Activated CD8-positive, alpha-beta memory T cell treated with anti-CD3 and anti-CD28 coated beads for 36 hours (primary cell): Measurements from ENCODE around the gene PAPOLA. TPM values are rescaled to one million over a fixed set of nuclear protein-coding genes. Genes with fewer than 3 reads are reported as not detected.

Experiments
- CTCF ChIA-PET: fragments of 350-600 bp; sonication (Branson Sonifier 250); formaldehyde crosslinking; loops from one replicate; lab custom pipeline; 2021; ENCODE audit warnings: antibody characterized with exemption; lab: Charles Lee
- POLR2A ChIA-PET: fragments of 350-600 bp; sonication (Branson Sonifier 250); formaldehyde crosslinking; loops from one replicate; lab custom pipeline; 2021; ENCODE audit warnings: antibody characterized with exemption; lab: Charles Lee
- total RNA-seq, 2 experiments: library from RNA; stranded (reverse); gene quantifications; one replicate each; pipeline ENCODE4 v1.2.3, GENCODE V29; 2021

PAPOLA gene
- total RNA-seq, 2 experiments from 2014 or later = 202 TPM

GRCh38 chr14:96581026-96581425, 78.8 kb downstream of the PAPOLA start:
- ChIA-PET POLR2A (no interaction called here), CTCF (no interaction called here)

- POLR2A ChIA-PET = no interaction called here
- CTCF ChIA-PET = no interaction called here
Measured at GRCh38 chr14:96581902-96582301, 79.7 kb downstream of the PAPOLA start.

GRCh38 chr14:96582411-96582961, 80.3 kb downstream of the PAPOLA start:
- CTCF ChIA-PET = no interaction called here
- POLR2A ChIA-PET = no interaction called here

- CTCF ChIA-PET = no interaction called here
- POLR2A ChIA-PET = no interaction called here
Measured at GRCh38 chr14:96582995-96583394, 80.8 kb downstream of the PAPOLA start.

GRCh38 chr14:96583569-96584041, 81.4 kb downstream of the PAPOLA start:
- CTCF ChIA-PET = interaction anchor here (1.1 kb wide), 1 partner anchor 158 kb away, joined by 3 read pairs; no protein-coding TSS in a partner anchor

GRCh38 chr14:96584199-96584906, 82.2 kb downstream of the PAPOLA start:
- CTCF ChIA-PET = interaction anchor here (1.1 kb wide), 1 partner anchor 157 kb away, joined by 3 read pairs; no protein-coding TSS in a partner anchor
- POLR2A ChIA-PET = no interaction called here

More at GRCh38 chr14:96583569-96584041, 81.4 kb downstream of the PAPOLA start:
- POLR2A ChIA-PET = no interaction called here

- ChIA-PET POLR2A (no interaction called here), CTCF (interaction anchor here (1.1 kb wide), 1 partner anchor 156 kb away, joined by 3 read pairs; no protein-coding TSS in a partner anchor)
Measured at GRCh38 chr14:96584907-96585671, 82.9 kb downstream of the PAPOLA start.

- POLR2A ChIA-PET = no interaction called here
Measured at GRCh38 chr14:96585672-96586013, 83.5 kb downstream of the PAPOLA start.

GRCh38 chr14:96586056-96586455, 83.9 kb downstream of the PAPOLA start:
- ChIA-PET POLR2A (no interaction called here), CTCF (no interaction called here)

More at GRCh38 chr14:96585672-96586013, 83.5 kb downstream of the PAPOLA start:
- CTCF ChIA-PET = no interaction called here

GRCh38 chr14:96586921-96587822, 85.0 kb downstream of the PAPOLA start:
- POLR2A ChIA-PET = no interaction called here
- CTCF ChIA-PET = no interaction called here

GRCh38 chr14:96587823-96588385, 85.7 kb downstream of the PAPOLA start:
- ChIA-PET CTCF (no interaction called here), POLR2A (no interaction called here)

GRCh38 chr14:96588410-96589257, 86.5 kb downstream of the PAPOLA start:
- CTCF ChIA-PET = no interaction called here
- POLR2A ChIA-PET = no interaction called here

GRCh38 chr14:96589577-96589976, 87.4 kb downstream of the PAPOLA start:
- CTCF ChIA-PET = interaction anchor here (0.6 kb wide), 1 partner anchor 151 kb away, joined by 3 read pairs; no protein-coding TSS in a partner anchor
- POLR2A ChIA-PET = no interaction called here

GRCh38 chr14:96590190-96590864, 88.1 kb downstream of the PAPOLA start:
- ChIA-PET CTCF (no interaction called here), POLR2A (no interaction called here)

- ChIA-PET CTCF (interaction anchor here (0.6 kb wide), 1 partner anchor 14 kb away, joined by 3 read pairs; no protein-coding TSS in a partner anchor), POLR2A (no interaction called here)
Measured at GRCh38 chr14:96592591-96593386, 90.6 kb downstream of the PAPOLA start.

- POLR2A ChIA-PET = no interaction called here
- CTCF ChIA-PET = no interaction called here
Measured at GRCh38 chr14:96594961-96595360, 92.8 kb downstream of the PAPOLA start.

GRCh38 chr14:96597680-96598079, 95.5 kb downstream of the PAPOLA start:
- ChIA-PET POLR2A (no interaction called here), CTCF (interaction anchor here (0.6 kb wide), 1 partner anchor 116 kb away, joined by 3 read pairs; no protein-coding TSS in a partner anchor)
